HEK293T (cell line): ENCODE data around the gene VWA1.

Experiments used
- ELF4 ChIP-seq: fragments of 450-650 bp; IDR thresholded peaks from 2 replicates; pipeline ENCODE4 v1.6.1; 2017; ENCODE audit warnings: antibody characterized with exemption
- HDGF ChIP-seq: fragments of 450-650 bp; IDR thresholded peaks from 2 replicates; pipeline ENCODE4 v1.6.1; 2017; ENCODE audit warnings: antibody characterized with exemption, borderline replicate concordance
- SP1 ChIP-seq: fragments of 450-650 bp; IDR thresholded peaks from 2 replicates; pipeline ENCODE4 v1.6.1; 2017
- TF ChIP-seq, protein P1 (sequence below): fragments of 450-650 bp; IDR thresholded peaks from 2 replicates; pipeline ENCODE4 v1.6.1; 2016

DNA sequence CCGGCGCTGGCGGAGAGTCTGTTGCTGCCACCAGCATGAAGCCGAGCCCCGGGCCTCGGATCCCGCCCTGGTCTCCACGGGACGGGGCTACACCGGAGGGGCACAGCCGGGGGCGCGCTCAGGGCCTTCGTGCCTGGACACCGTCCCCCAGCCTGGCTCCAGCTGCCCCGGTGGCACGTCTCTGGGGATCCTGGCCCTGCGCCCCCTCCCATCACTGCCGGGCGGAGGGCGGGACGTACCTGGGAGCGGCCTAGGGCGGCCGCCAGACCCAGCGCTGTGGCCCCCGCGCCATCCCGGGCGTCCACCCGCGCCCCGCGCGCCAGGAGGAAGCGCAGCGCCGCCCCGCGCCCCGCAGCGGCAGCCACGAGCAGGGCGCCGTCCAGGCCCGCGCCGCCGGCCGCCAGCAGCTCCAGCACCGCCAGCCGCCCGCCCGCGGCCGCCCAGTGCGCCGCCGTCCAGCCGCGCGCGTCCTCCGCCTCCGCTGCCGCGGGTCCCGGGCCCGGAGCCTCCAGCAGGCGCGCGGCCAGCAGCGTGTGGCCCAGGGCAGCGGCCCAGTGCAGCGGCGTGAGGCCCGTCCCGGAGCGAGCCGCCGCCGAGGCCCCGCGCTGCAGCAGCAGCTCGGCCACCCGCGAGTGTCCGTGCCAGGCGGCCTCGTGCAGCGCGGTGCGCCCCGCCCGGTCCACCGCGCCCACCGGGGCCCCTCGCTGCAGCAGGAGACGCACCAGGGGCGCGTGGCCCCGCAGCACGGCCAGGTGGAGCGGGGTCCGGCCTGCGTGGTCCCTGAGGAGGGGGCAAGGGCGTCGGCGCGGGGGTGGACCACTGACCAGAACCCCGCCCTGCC lies 15.5 kb upstream of the VWA1 start:
- TF ChIP-seq ELF4 (no peak), SP1 (no peak), HDGF (no peak)
- TF ChIP-seq, protein P1, sequence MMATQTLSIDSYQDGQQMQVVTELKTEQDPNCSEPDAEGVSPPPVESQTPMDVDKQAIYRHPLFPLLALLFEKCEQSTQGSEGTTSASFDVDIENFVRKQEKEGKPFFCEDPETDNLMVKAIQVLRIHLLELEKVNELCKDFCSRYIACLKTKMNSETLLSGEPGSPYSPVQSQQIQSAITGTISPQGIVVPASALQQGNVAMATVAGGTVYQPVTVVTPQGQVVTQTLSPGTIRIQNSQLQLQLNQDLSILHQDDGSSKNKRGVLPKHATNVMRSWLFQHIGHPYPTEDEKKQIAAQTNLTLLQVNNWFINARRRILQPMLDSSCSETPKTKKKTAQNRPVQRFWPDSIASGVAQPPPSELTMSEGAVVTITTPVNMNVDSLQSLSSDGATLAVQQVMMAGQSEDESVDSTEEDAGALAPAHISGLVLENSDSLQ: no peak
